GM06990 (cell line): Measurements from ENCODE around the gene HTATIP2.

Source experiments
- DNase-seq: peaks from one replicate; pipeline ENCODE4 v3.0.0-alpha.2; 2011; ENCODE audit not compliant: insufficient read length; ENCODE audit errors: extremely low read depth
- H3K27me3 ChIP-seq: replicated peaks from 2 replicates; pipeline ENCODE4 v1.6.0; 2011; ENCODE audit warnings: low read length; ENCODE audit not compliant: control insufficient read depth, insufficient read depth
- H3K36me3 ChIP-seq: 2 replicates; pipeline ENCODE4 v1.5.1; 2011; ENCODE audit warnings: low read length; ENCODE audit not compliant: control insufficient read depth, insufficient read depth
- H3K4me3 ChIP-seq: replicated peaks from 2 replicates; pipeline ENCODE4 v1.5.1; 2011; ENCODE audit warnings: low read depth, mild to moderate bottlenecking, control low read depth, low read length
- CTCF ChIP-seq: IDR thresholded peaks from 2 replicates; pipeline ENCODE4 v1.5.1; 2011; ENCODE audit warnings: low read length, control low read depth, mild to moderate bottlenecking, inconsistent platforms; ENCODE audit not compliant: insufficient read depth, poor library complexity, severe bottlenecking

The HTATIP2 gene

DNA sequence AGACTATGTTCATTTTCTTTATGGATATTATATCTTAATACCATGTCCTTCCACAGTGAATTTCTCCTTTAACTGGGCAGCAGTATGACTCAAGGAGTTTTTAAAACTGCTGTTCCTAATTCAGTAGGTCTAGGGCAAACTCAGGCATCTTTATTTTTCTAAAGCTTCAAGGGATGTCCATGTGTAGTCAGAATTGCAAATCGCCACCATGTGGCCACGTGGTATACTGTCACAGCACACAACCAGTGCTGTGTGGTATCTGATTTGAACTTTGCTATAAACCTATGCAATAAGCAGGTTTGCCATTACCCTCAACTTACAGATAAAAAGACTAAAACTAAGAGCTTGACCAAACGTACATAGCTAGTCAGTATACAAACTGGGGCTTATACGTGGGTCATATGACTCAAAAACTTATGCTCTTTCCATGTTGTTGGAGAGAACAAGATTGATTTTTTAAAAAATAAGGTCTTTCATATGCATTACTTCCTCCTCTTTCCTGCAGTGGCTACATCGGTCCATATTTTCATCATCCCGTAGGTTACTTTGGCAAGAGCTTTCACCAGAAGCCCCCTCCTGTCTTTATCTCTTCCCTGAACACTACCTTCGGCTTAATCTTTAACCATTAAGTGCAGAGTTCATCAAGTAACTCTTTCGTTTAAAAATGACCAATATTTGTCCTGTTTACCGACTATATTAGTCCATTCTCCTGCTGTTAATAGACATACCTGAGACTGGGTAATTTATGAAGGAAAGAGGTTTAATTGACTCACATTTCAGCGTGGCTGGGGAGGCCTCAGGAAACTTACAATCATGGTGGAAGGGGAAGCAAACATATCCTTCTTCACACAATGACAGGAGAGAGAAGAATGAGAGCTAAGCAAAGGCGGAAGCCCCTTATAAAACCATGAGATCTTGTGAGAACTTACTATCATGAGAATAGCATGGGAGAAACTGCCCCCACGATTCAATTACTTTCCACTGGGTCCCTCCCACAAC, 8.0 kb upstream of the HTATIP2 start:
- peak; percentile 78 for TF ChIP-seq CTCF
- H3K4me3 ChIP-seq = no peak overlapping the region
- no peaks in the 10 kb centered on the region for H3K36me3 ChIP-seq
- no peaks in the 10 kb centered on the region for H3K27me3 ChIP-seq
- DNase-seq = no peak

- no peak overlapping the region for H3K4me3 ChIP-seq
- H3K27me3 ChIP-seq = no peaks in the 10 kb centered on the region
- H3K36me3 ChIP-seq = no peaks in the 10 kb centered on the region
- no peak for DNase-seq
- no peak for TF ChIP-seq CTCF
Measured at GRCh38 chr11:20357150-20357549, 6.4 kb upstream of the HTATIP2 start.

GRCh38 chr11:20360650-20361049, 2.9 kb upstream of the HTATIP2 start:
- DNase-seq = peak; percentile 30
- H3K4me3 ChIP-seq = no peak overlapping the region
- TF ChIP-seq CTCF = no peak

DNA sequence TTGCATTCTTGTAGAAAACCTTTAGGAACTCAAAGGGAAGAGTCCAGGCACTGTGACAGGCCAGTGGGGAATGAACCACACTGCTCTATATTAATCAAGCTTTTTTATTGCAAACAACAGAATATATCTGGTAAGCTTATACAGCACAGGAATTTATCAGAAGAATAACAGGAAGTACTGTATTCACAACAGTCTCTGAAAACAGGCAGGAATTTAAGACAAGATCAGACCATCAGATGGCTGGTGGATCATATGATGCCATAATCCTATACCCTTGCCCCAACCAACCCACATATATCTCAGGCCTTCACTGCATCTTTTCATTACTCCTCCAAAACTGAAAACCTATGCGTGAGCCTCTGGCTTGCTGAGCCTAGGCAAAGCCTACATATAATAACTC, 1.0 kb upstream of the HTATIP2 start:
- no peak overlapping the region for H3K4me3 ChIP-seq
- no peaks in the 10 kb centered on the region for H3K27me3 ChIP-seq
- no peak for TF ChIP-seq CTCF
- H3K36me3 ChIP-seq = no peaks in the 10 kb centered on the region; the same call in 1 of the 2 replicates
- no peak for DNase-seq

More at GRCh38 chr11:20360650-20361049, 2.9 kb upstream of the HTATIP2 start:
- H3K27me3 ChIP-seq = no peaks in the 10 kb centered on the region
- no peaks in the 10 kb centered on the region for H3K36me3 ChIP-seq

GRCh38 chr11:20363149-20363499, 390 bp upstream of the HTATIP2 start:
- Histone ChIP-seq H3K27me3 (no peaks in the 10 kb centered on the region), H3K36me3 (no peaks in the 10 kb centered on the region; the same call in 1 of the 2 replicates), H3K4me3 (peak overlapping the region; percentile 76)
- TF ChIP-seq CTCF = no peak
- DNase-seq = no peak
